HepG2 (cell line): ENCODE results near the gene SFI1. TPM values are rescaled to one million over a fixed set of nuclear protein-coding genes. Genes with fewer than 3 reads are reported as not detected.
A peak's percentile ranks its signal among the peaks of the same experiment; 100 is the strongest.

Experiments
- ADNP ChIP-seq: sonication (generic); formaldehyde crosslinking; IDR thresholded peaks from 2 replicates; pipeline ENCODE4 v1.4.0; 2020; ENCODE audit warnings: missing genetic modification reagents
- CBX5 ChIP-seq: sonication (generic); formaldehyde crosslinking; IDR thresholded peaks from 2 replicates; pipeline ENCODE4 v1.4.0; 2020; ENCODE audit warnings: missing genetic modification reagents, borderline replicate concordance
- ERF ChIP-seq: IDR thresholded peaks from 2 replicates; pipeline ENCODE4 v1.6.1; 2018; ENCODE audit warnings: missing biosample characterization, missing genetic modification reagents
- HCFC1 ChIP-seq: fragments of 150-350 bp; IDR thresholded peaks from 2 replicates; pipeline ENCODE4 v1.6.1; 2014; ENCODE audit warnings: low read depth, low read length
- HHEX ChIP-seq: IDR thresholded peaks from 2 replicates; pipeline ENCODE4 v1.6.1; 2016; ENCODE audit warnings: control low read depth
- HMG20B ChIP-seq: conservative IDR thresholded peaks from 2 replicates; pipeline ENCODE4 v1.6.1; 2016; ENCODE audit warnings: missing genetic modification reagents, missing compliant biosample characterization
- HOXA9 ChIP-seq: sonication (generic); formaldehyde crosslinking; IDR thresholded peaks from 2 replicates; pipeline ENCODE4 v1.8.1; 2022; ENCODE audit warnings: missing genetic modification reagents, mild to moderate bottlenecking, moderate library complexity, borderline replicate concordance
- KDM1A ChIP-seq: IDR thresholded peaks from 2 replicates; pipeline ENCODE4 v1.6.1; 2016; ENCODE audit warnings: missing compliant biosample characterization
- KLF15 ChIP-seq: sonication (generic); formaldehyde crosslinking; IDR thresholded peaks from 2 replicates; pipeline ENCODE4 v1.8.1; 2023; ENCODE audit warnings: borderline replicate concordance, mild to moderate bottlenecking, inconsistent platforms, missing genetic modification reagents, mixed read lengths
- MIXL1 ChIP-seq: IDR thresholded peaks from 2 replicates; pipeline ENCODE4 v1.6.1; 2016
- POLR2A ChIP-seq, 2 experiments: IDR thresholded peaks; 2 replicates each; pipeline ENCODE4 v1.6.1; 2011; ENCODE audit warnings: low read depth in 2 of 2, low read length in 2 of 2, mild to moderate bottlenecking in 1 of 2, moderate library complexity in 1 of 2; ENCODE audit not compliant: insufficient read depth in 1 of 2
- SAP130 ChIP-seq: IDR thresholded peaks from 2 replicates; pipeline ENCODE4 v1.6.1; 2016; ENCODE audit warnings: low read depth
- ZBTB38 ChIP-seq: sonication (generic); formaldehyde crosslinking; IDR thresholded peaks from 2 replicates; pipeline ENCODE4 v1.5.1; 2020; ENCODE audit warnings: mild to moderate bottlenecking, missing genetic modification reagents
- ZMYM3 ChIP-seq: sonication (generic); formaldehyde crosslinking; IDR thresholded peaks from 2 replicates; pipeline ENCODE4 v1.5.1; 2020; ENCODE audit warnings: mild to moderate bottlenecking, missing genetic modification reagents
- ZNF430 ChIP-seq: sonication (generic); formaldehyde crosslinking; IDR thresholded peaks from 2 replicates; pipeline ENCODE4 v1.9.0; 2021; ENCODE audit warnings: mild to moderate bottlenecking, missing genetic modification reagents
- ZNF44 ChIP-seq: sonication (generic); formaldehyde crosslinking; IDR thresholded peaks from 2 replicates; pipeline ENCODE4 v1.5.1; 2020; ENCODE audit warnings: mild to moderate bottlenecking, missing genetic modification reagents
- ZNF510 ChIP-seq: sonication (generic); formaldehyde crosslinking; IDR thresholded peaks from 2 replicates; pipeline ENCODE4 v1.4.0; 2020; ENCODE audit warnings: low read depth, mild to moderate bottlenecking, missing genetic modification reagents
- polyA plus RNA-seq, 8 experiments: library from polyadenylated mRNA; depleted of rRNA in 3 of 8; stranded (reverse) in 7 of 8; unstranded in 1 of 8; fragments of >200 nt; fragmentation: Illumina TruSeq in 4 of 8; extraction: Trizol in 4 of 8; gene quantifications; 2 replicates each; pipeline versions ENCODE4 v1.2.1 to v1.2.3, GENCODE V29; 2011 to 2016; ENCODE audit warnings: low read depth in 4 of 8, missing spikeins in 1 of 8, mixed read lengths in 1 of 8; ENCODE audit not compliant: insufficient read depth in 1 of 8
- total RNA-seq, 5 experiments: library from RNA; depleted of rRNA; stranded (reverse); fragments of >200 nt; fragmentation: Illumina TruSeq; extraction: Trizol; gene quantifications; 2 replicates each; pipeline ENCODE4 v1.2.3, GENCODE V29; 2016; ENCODE audit warnings: low read depth in 1 of 5
- TF ChIP-seq, protein P1 (sequence below): sonication (generic); formaldehyde crosslinking; IDR thresholded peaks from 2 replicates; pipeline ENCODE4 v1.4.0; 2020; ENCODE audit warnings: low read depth, missing genetic modification reagents
- TF ChIP-seq, protein P2 (sequence below): sonication (generic); formaldehyde crosslinking; IDR thresholded peaks from 2 replicates; pipeline ENCODE4 v1.4.0; 2020; ENCODE audit warnings: missing genetic modification reagents
- TF ChIP-seq, protein P3 (sequence below): sonication (generic); formaldehyde crosslinking; IDR thresholded peaks from 2 replicates; pipeline ENCODE4 v1.5.0; 2020; ENCODE audit warnings: missing genetic modification reagents, mild to moderate bottlenecking, borderline replicate concordance

The SFI1 gene
- total and polyA plus RNA-seq, 2 of the 13 experiments (the other 11 are each of a cell fraction or from before 2014, with no cell fraction given): 20.5 to 40.1 TPM

DNA sequence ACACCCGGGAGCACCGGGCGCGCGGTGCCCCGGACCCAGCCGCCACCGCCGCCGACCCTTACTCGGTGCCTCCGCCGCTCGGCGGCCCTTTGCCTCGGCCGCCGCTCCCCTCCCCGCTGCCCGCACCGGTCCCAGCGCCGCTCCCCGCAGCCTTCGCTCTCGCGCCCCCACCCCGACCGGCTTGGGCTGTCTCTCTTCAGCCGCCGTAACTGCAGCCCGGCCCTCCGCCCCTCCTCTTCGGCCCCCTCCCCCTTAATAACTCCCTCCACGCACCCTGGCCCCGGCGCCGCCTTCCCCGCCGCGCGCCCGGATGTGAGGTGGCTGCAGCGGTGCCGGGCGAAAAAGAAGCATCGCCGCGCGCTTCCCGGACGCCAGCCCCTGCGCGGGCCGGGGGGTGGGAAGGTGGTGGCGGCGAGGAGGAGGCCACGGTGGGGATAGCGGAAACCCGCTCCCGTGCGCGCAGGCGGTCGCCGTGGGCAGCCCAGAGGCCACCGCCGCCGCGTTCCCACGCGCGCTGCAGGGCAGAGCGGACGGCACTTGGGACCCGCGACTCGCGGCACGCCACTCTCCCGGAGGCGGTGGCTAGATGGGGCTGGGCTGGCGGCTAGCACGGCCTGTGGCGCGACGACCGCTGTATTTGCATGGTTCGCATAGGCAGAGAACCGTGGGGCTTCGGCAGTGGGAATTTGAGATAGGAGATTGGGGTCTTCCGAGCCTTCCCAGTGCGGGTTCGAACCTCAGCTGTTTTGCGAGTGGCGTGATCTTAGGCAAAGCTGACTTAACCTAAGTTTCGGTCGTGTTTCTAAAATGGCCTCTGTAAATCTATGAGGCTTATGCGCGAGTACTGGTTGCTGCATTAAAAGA lies 6.5 kb upstream of the SFI1 start, which contains the start of gene EIF4ENIF1 (continued):
- TF ChIP-seq, protein P1, sequence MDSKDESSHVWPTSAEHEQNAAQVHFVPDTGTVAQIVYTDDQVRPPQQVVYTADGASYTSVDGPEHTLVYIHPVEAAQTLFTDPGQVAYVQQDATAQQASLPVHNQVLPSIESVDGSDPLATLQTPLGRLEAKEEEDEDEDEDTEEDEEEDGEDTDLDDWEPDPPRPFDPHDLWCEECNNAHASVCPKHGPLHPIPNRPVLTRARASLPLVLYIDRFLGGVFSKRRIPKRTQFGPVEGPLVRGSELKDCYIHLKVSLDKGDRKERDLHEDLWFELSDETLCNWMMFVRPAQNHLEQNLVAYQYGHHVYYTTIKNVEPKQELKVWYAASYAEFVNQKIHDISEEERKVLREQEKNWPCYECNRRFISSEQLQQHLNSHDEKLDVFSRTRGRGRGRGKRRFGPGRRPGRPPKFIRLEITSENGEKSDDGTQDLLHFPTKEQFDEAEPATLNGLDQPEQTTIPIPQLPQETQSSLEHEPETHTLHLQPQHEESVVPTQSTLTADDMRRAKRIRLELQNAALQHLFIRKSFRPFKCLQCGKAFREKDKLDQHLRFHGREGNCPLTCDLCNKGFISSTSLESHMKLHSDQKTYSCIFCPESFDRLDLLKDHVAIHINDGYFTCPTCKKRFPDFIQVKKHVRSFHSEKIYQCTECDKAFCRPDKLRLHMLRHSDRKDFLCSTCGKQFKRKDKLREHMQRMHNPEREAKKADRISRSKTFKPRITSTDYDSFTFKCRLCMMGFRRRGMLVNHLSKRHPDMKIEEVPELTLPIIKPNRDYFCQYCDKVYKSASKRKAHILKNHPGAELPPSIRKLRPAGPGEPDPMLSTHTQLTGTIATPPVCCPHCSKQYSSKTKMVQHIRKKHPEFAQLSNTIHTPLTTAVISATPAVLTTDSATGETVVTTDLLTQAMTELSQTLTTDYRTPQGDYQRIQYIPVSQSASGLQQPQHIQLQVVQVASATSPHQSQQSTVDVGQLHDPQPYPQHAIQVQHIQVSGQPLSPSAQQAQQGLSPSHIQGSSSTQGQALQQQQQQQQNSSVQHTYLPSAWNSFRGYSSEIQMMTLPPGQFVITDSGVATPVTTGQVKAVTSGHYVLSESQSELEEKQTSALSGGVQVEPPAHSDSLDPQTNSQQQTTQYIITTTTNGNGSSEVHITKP (CRISPR knock-in tag): no peak
- peak; percentile 67 for TF ChIP-seq ZBTB38 (CRISPR knock-in tag)
- TF ChIP-seq CBX5 (CRISPR knock-in tag): no peak
- TF ChIP-seq KDM1A (CRISPR knock-in tag): no peak; the same call in 1 of the 2 replicates
- no peak for TF ChIP-seq HOXA9 (CRISPR knock-in tag)
- no peak; the same call in 1 of the 2 replicates for TF ChIP-seq KLF15 (CRISPR knock-in tag)
- peak; percentile 36; the same call in 1 of the 2 replicates for TF ChIP-seq HCFC1
- no peak for TF ChIP-seq HHEX (CRISPR knock-in tag)
- peak; percentile 89 for TF ChIP-seq SAP130 (CRISPR knock-in tag)
- TF ChIP-seq ADNP (CRISPR knock-in tag): no peak
- TF ChIP-seq MIXL1 (CRISPR knock-in tag): no peak
- peak; percentile 92; the same call in 1 of the 2 replicates for TF ChIP-seq ZNF44 (CRISPR knock-in tag)
- no peak for TF ChIP-seq ZNF430 (CRISPR knock-in tag)
- TF ChIP-seq POLR2A (IDR thresholded peaks at IDR 0.05; ENCODE audit: insufficient read depth in 1 of 2, low read depth in 2 of 2, low read length in 2 of 2): peak in 1 of 2 experiments; percentile 70; a peak in 3 of 4 replicates
- TF ChIP-seq, protein P2, sequence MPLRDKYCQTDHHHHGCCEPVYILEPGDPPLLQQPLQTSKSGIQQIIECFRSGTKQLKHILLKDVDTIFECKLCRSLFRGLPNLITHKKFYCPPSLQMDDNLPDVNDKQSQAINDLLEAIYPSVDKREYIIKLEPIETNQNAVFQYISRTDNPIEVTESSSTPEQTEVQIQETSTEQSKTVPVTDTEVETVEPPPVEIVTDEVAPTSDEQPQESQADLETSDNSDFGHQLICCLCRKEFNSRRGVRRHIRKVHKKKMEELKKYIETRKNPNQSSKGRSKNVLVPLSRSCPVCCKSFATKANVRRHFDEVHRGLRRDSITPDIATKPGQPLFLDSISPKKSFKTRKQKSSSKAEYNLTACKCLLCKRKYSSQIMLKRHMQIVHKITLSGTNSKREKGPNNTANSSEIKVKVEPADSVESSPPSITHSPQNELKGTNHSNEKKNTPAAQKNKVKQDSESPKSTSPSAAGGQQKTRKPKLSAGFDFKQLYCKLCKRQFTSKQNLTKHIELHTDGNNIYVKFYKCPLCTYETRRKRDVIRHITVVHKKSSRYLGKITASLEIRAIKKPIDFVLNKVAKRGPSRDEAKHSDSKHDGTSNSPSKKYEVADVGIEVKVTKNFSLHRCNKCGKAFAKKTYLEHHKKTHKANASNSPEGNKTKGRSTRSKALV: no peak
- TF ChIP-seq, protein P3, sequence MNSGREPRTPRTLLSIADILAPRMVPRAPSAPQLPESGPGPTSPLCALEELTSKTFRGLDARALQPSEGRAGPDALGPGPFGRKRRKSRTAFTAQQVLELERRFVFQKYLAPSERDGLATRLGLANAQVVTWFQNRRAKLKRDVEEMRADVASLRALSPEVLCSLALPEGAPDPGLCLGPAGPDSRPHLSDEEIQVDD (CRISPR knock-in tag): no peak
- no peak; the same call in 1 of the 2 replicates for TF ChIP-seq ZMYM3 (CRISPR knock-in tag)
- no peak for TF ChIP-seq ZNF510 (CRISPR knock-in tag)
- TF ChIP-seq ERF (CRISPR knock-in tag): no peak
- TF ChIP-seq HMG20B (CRISPR knock-in tag): no peak
